HFFc6 (cell line): ENCODE data around the gene RFC5. TPM values are rescaled to one million over a fixed set of nuclear protein-coding genes. Genes with fewer than 3 reads are reported as not detected.
"Not testable (repeated sequence)": the region's sequence is repeated elsewhere in the genome, so short reads cannot be mapped to it uniquely, and the experiment has no call there.

Experiments used
- DNase-seq: peaks from one replicate; pipeline ENCODE4 v3.0.0-alpha.2; 2018
- H3K27ac Mint-ChIP-seq: 2 replicates; pipeline ENCODE4 v1.8.0; 2020; ENCODE audit warnings: mild to moderate bottlenecking, mixed read lengths
- H3K27me3 Mint-ChIP-seq: 2 replicates; pipeline ENCODE4 v1.8.0; 2021; ENCODE audit warnings: mild to moderate bottlenecking, moderate library complexity, mixed read lengths; ENCODE audit not compliant: insufficient read depth
- H3K36me3 Mint-ChIP-seq: 2 replicates; pipeline ENCODE4 v1.8.0; 2021; ENCODE audit warnings: low read depth, mixed read lengths
- H3K4me1 Mint-ChIP-seq: 2 replicates; pipeline ENCODE4 v1.8.0; 2020; ENCODE audit warnings: low read depth, mixed read lengths
- H3K4me3 Mint-ChIP-seq: 2 replicates; pipeline ENCODE4 v1.8.0; 2020; ENCODE audit warnings: mild to moderate bottlenecking, moderate library complexity, mixed read lengths
- H3K9me3 Mint-ChIP-seq: 2 replicates; pipeline ENCODE4 v1.8.0; 2020; ENCODE audit warnings: mild to moderate bottlenecking, mixed read lengths
- total RNA-seq, 6 experiments: library from RNA; stranded (reverse); fragmentation: NEBNext Ultra II Directional; extraction: Animal tissue kit (Norgen Biotek cat#: 25700); gene quantifications; 2 replicates in 1 of 6; 3 replicates in 5 of 6; pipeline ENCODE4 v1.2.3, GENCODE V29; 2021
- TF ChIP-seq, protein P1 (sequence below): fragments of 200-600 bp; sonication (generic); IDR thresholded peaks from 2 replicates; pipeline ENCODE4 v1.5.0; 2021; ENCODE audit warnings: antibody characterized with exemption, mild to moderate bottlenecking

Gene RFC5
- total RNA-seq, 6 experiments from 2014 or later = 9.3 to 19.6 (median 16.6) TPM

DNA sequence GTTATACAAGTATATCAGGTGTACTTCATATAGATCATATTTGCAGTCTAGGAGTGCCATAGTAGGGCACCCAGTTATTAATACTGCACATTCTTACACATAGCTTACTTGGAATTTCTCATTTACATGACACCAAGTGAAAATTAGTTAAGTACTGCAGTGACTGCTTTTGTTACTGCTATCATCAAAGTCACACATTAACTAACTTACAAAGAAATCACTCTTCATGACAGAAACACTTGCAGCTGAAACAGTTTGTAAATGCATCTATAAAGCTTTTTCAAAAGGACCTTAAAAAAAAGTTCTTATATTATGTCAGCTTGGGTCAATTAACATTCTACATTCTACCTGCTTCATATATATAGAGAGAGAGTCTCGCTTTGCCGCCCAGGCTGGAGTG is 17.8 kb upstream of the RFC5 start:
- H3K4me1 Mint-ChIP-seq = no peaks in the 10 kb centered on the region
- H3K4me3 Mint-ChIP-seq = no peak overlapping the region
- no peaks in the 10 kb centered on the region for H3K9me3 Mint-ChIP-seq
- DNase-seq = no peak
- H3K27ac Mint-ChIP-seq = no peak overlapping the region
- H3K36me3 Mint-ChIP-seq = no peaks in the 10 kb centered on the region
- H3K27me3 Mint-ChIP-seq = peaks cover 6% of the 10 kb centered on the region
- TF ChIP-seq, protein P1, sequence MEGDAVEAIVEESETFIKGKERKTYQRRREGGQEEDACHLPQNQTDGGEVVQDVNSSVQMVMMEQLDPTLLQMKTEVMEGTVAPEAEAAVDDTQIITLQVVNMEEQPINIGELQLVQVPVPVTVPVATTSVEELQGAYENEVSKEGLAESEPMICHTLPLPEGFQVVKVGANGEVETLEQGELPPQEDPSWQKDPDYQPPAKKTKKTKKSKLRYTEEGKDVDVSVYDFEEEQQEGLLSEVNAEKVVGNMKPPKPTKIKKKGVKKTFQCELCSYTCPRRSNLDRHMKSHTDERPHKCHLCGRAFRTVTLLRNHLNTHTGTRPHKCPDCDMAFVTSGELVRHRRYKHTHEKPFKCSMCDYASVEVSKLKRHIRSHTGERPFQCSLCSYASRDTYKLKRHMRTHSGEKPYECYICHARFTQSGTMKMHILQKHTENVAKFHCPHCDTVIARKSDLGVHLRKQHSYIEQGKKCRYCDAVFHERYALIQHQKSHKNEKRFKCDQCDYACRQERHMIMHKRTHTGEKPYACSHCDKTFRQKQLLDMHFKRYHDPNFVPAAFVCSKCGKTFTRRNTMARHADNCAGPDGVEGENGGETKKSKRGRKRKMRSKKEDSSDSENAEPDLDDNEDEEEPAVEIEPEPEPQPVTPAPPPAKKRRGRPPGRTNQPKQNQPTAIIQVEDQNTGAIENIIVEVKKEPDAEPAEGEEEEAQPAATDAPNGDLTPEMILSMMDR = no peak

DNA sequence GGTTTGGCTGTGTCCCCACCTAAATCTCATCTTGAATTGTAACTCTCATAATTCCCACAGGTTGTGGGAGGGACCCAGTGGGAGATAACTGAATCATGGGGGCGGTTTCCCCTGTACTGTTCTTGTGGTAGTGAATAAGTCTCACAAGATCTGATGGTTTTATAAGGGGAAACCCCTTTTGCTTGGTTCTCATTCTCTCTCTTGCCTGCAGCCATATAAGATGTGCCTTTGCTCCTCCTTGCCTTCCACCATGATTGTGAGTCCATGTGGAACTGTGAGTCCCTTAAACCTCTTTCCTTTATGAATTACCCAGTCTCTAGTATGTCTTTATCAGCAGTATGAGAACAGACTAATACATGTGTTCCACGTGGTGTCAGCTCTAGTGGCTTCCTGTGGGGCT is 16.7 kb upstream of the RFC5 start:
- not testable (repeated sequence) for DNase-seq, H3K27ac Mint-ChIP-seq, H3K27me3 Mint-ChIP-seq, H3K4me3 Mint-ChIP-seq, H3K36me3 Mint-ChIP-seq, H3K4me1 Mint-ChIP-seq, H3K9me3 Mint-ChIP-seq

DNA sequence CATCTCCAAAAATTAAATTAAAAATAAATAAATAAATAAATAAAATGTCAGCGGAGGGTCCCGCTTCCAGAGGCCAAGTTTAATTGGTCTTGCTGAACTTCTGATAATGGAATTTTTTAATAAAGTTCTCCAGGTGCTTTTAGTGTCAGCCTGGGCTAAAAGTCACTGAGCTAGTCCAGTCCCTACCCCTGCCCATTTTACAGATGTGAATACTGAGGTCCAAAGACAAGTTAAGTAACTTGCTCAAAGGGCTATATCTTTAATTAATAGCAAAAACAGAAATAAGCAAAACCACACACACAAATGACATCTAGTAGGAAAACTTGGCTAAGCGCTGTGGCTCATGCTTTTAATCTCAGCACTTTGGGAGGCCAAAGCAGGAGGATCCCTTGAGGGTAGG is 5.6 kb upstream of the RFC5 start:
- Mint-ChIP-seq H3K27ac (no peak overlapping the region), H3K9me3 (no peaks in the 10 kb centered on the region), H3K4me1 (peaks cover 10% of the 10 kb centered on the region), H3K36me3 (no peaks in the 10 kb centered on the region), H3K27me3 (peaks cover 7% of the 10 kb centered on the region), H3K4me3 (no peak overlapping the region)
- DNase-seq = no peak
- TF ChIP-seq, protein P1 = no peak

DNA sequence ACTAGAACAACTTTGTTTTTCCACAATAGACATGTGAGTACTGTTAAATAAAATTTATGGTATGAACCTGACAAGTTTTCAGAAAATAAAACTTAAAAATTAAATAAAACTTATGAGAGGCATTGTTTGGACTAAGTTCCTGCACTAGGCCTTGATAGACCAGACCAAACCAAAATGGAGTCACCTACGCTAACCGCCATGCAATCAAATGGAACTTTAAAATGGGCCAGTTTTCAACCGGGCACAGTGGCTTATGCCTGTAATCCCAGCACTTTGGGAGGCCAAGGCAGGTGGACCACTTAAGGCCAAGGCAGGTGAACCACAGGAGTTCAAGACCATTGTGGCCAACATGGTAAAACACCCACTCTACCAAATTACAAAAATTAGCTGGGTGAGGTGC is 5.1 kb upstream of the RFC5 start:
- H3K4me1 Mint-ChIP-seq = peaks cover 15% of the 10 kb centered on the region
- no peaks in the 10 kb centered on the region for H3K9me3 Mint-ChIP-seq
- no peaks in the 10 kb centered on the region for H3K36me3 Mint-ChIP-seq
- no peak overlapping the region for H3K27ac Mint-ChIP-seq
- peaks cover 7% of the 10 kb centered on the region for H3K27me3 Mint-ChIP-seq
- H3K4me3 Mint-ChIP-seq = no peak overlapping the region
- no peak for DNase-seq
- TF ChIP-seq, protein P1 = no peak

DNA sequence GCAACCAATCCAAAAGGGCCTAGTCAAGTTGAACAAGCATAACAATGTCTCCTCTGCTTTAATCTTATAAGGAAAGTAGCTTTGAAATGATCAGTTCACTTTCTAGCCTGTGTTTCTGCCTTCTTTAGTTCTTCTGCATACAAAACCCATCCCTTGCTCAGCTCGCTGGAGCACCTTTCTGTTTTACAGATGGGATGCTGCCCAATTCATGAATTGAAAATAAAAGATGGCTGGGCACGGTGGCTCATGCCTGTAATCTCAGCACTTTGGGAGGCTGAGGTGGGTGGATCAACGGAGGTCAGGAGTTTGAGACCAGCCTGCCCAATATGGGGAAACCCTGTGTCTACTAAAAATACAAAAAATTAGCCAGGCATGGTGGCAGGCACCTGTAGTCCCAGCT is 4.5 kb upstream of the RFC5 start:
- Mint-ChIP-seq H3K36me3 (no peaks in the 10 kb centered on the region), H3K4me1 (peaks cover 15% of the 10 kb centered on the region), H3K27me3 (peaks cover 5% of the 10 kb centered on the region), H3K9me3 (no peaks in the 10 kb centered on the region), H3K27ac (no peak overlapping the region), H3K4me3 (no peak overlapping the region)
- no peak for DNase-seq
- TF ChIP-seq, protein P1 = no peak

DNA sequence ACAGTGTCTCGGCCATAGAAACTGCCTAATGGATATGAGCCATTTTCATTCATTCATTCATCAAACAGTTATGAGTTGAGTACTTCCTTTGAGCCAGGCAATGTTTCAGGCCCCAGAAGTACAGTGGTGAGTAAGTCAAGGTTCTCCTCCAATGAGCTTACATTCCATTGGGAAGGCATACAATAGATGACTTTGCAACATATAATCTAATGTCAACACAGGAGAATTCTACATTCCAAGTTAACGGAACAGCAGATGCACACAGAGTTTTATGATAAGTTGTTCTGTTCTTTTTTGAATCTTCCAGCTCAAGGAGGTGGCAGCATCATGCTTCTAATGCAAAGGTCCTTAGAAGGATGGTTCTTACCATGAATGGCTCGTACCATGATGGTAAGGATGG is 3.2 kb upstream of the RFC5 start:
- TF ChIP-seq, protein P1 = no peak
- Mint-ChIP-seq H3K9me3 (no peaks in the 10 kb centered on the region), H3K36me3 (0 out of 2 replicates have a peak, but pooled peaks cover 4% of the 10 kb centered on the region), H3K4me1 (peaks cover 28% of the 10 kb centered on the region), H3K27ac (no peak overlapping the region), H3K27me3 (no peaks in the 10 kb centered on the region; the same call in 1 of the 2 replicates), H3K4me3 (no peak overlapping the region)
- DNase-seq = no peak
